ENCODE results near the gene GTPBP10. TPM values are rescaled to one million over a fixed set of nuclear protein-coding genes. Genes with fewer than 3 reads are reported as not detected.

Gene GTPBP10
- total and polyA plus RNA-seq, 9 of the 15 experiments (the other 6 are each of a cell fraction or from before 2014, with no cell fraction given), result 34.6 to 89.8 (median 76.4) TPM

DNA sequence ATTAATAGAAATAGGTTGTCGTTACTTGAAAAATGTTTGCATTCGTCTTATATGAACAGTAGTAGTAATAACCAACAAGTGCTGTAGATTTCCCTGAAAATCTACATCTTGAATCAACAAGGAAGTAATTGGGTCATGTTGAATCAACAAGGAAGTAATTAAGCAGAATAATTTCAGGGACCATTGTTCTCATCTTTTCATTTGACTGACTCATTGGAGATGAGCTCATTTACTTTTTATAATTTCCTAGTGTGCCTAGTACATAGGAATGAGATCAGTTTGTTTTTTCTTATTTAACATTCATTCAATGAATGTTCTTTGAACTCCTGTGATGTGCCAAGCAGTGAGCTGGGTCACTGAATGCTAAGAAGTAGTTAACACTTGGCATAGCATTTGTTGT, 65.0 kb downstream of the GTPBP10 start:
- H3K79me2 ChIP-seq (ENCODE audit: control insufficient read depth, insufficient read depth, low read length), result no peaks in the 10 kb centered on the region
- ChIA-PET CTCF (ENCODE audit: low intra/inter-chr PET ratio) (no interaction called here), POLR2A (interaction anchor here (1.1 kb wide), 1 partner anchor 13 kb away, joined by 3 read pairs; no protein-coding TSS in a partner anchor)
- no peak overlapping the region for H3K27ac ChIP-seq (ENCODE audit: extremely low read depth, low read depth, low read length)
- WGBS (ENCODE audit: insufficient coverage, low coverage, missing lambda C conversion rate), result 71% methylated on average over 2 of the region's 2 CpGs
- H3K9me3 ChIP-seq (replicated peaks; ENCODE audit: control insufficient read depth, insufficient read depth, low read depth, low read length), result no peaks in the 10 kb centered on the region
- no peak for TF ChIP-seq BRD4 (IDR thresholded peaks at IDR 0.05)
- no peak for TF ChIP-seq CREBBP (IDR thresholded peaks at IDR 0.05; ENCODE audit: low read depth, low read length)
- TF ChIP-seq ARHGAP35 (IDR thresholded peaks at IDR 0.05; ENCODE audit: partially characterized antibody), result no peak
- TF ChIP-seq ZNF699 (CRISPR knock-in tag; IDR thresholded peaks at IDR 0.05; ENCODE audit: insufficient replicate concordance), result no peak
- TF ChIP-seq, protein P1, sequence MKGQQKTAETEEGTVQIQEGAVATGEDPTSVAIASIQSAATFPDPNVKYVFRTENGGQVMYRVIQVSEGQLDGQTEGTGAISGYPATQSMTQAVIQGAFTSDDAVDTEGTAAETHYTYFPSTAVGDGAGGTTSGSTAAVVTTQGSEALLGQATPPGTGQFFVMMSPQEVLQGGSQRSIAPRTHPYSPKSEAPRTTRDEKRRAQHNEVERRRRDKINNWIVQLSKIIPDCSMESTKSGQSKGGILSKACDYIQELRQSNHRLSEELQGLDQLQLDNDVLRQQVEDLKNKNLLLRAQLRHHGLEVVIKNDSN (CRISPR knock-in tag; IDR thresholded peaks at IDR 0.05), result no peak
- no peak for TF ChIP-seq ZNF134 (CRISPR knock-in tag; conservative IDR thresholded peaks at IDR 0.05)
- no peak for TF ChIP-seq HMG20A (CRISPR knock-in tag; conservative IDR thresholded peaks at IDR 0.05)
- no peak for TF ChIP-seq RCOR1 (IDR thresholded peaks at IDR 0.05; ENCODE audit: borderline replicate concordance in 1 of 2, low read depth in 2 of 2, low read length in 2 of 2)
- no peak for TF ChIP-seq SREBF1 (IDR thresholded peaks at IDR 0.05; ENCODE audit: borderline replicate concordance, low read depth, low read length)
- TF ChIP-seq, protein P2, sequence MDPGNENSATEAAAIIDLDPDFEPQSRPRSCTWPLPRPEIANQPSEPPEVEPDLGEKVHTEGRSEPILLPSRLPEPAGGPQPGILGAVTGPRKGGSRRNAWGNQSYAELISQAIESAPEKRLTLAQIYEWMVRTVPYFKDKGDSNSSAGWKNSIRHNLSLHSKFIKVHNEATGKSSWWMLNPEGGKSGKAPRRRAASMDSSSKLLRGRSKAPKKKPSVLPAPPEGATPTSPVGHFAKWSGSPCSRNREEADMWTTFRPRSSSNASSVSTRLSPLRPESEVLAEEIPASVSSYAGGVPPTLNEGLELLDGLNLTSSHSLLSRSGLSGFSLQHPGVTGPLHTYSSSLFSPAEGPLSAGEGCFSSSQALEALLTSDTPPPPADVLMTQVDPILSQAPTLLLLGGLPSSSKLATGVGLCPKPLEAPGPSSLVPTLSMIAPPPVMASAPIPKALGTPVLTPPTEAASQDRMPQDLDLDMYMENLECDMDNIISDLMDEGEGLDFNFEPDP (CRISPR knock-in tag; IDR thresholded peaks at IDR 0.05), result no peak
- TF ChIP-seq PURB (CRISPR knock-in tag; IDR thresholded peaks at IDR 0.05; ENCODE audit: low read depth), result no peak
- no peak for TF ChIP-seq TBL1XR1 (IDR thresholded peaks at IDR 0.05; ENCODE audit: low read length in 2 of 2)
- TF ChIP-seq, protein P3, sequence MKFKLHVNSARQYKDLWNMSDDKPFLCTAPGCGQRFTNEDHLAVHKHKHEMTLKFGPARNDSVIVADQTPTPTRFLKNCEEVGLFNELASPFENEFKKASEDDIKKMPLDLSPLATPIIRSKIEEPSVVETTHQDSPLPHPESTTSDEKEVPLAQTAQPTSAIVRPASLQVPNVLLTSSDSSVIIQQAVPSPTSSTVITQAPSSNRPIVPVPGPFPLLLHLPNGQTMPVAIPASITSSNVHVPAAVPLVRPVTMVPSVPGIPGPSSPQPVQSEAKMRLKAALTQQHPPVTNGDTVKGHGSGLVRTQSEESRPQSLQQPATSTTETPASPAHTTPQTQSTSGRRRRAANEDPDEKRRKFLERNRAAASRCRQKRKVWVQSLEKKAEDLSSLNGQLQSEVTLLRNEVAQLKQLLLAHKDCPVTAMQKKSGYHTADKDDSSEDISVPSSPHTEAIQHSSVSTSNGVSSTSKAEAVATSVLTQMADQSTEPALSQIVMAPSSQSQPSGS (CRISPR knock-in tag; IDR thresholded peaks at IDR 0.05), result no peak
- no TSS peak for BruUV-seq (replicated peaks)
- no peaks in the 10 kb centered on the region for H4K20me1 ChIP-seq (replicated peaks; ENCODE audit: control insufficient read depth, insufficient read depth, low read length)
- no peak for FAIRE-seq
- H3K27me3 ChIP-seq (ENCODE audit: control insufficient read depth in 2 of 2, insufficient read depth in 2 of 2, low read length in 2 of 2), result no peaks in the 10 kb centered on the region
- no peaks in the 10 kb centered on the region for H3K9me1 ChIP-seq (ENCODE audit: control insufficient read depth, insufficient read depth, low read length)
- peaks cover 28% of the 10 kb centered on the region for H3K36me3 ChIP-seq (ENCODE audit: control insufficient read depth, insufficient read depth, low read length)
- H3K9ac ChIP-seq (ENCODE audit: insufficient read depth in 1 of 2, low read depth in 2 of 2, low read length in 2 of 2), result no peak overlapping the region
- no peak for DNase-seq (ENCODE audit: extremely low read depth in 1 of 4, low spot score in 3 of 4)
- intact Hi-C loops (cut with micrococcal nuclease) (no loop called here), in situ Hi-C loops (cut with MboI) (no loop called here)
- H2AFZ ChIP-seq (ENCODE audit: low read depth, low read length), result no peak overlapping the region
- ATAC-seq, result no peak
- no peak overlapping the region for H3K4me3 ChIP-seq
- H3K4me2 ChIP-seq (ENCODE audit: insufficient read depth, low read length), result no peak overlapping the region
- H3K4me1 ChIP-seq (replicated peaks in 1 of 2; ENCODE audit: control insufficient read depth in 2 of 2, insufficient read depth in 2 of 2, low read length in 2 of 2), result no peaks in the 10 kb centered on the region
